Endothelial cell of umbilical vein (primary cell): Measurements from ENCODE around the gene OGFRL1. TPM values are rescaled to one million over a fixed set of nuclear protein-coding genes. Genes with fewer than 3 reads are reported as not detected.

ENCODE experiments used
- BruUV-seq: library from RNA; stranded (reverse); fragments of 400-500 nt; replicated peaks from 2 replicates; lab custom pipeline; 2021; lab: Mats Ljungman, UMichigan
- CTCF ChIA-PET: fragments of 300-600, 350-600 bp; sonication (Branson Sonifier 250); formaldehyde crosslinking; loops from one replicate; lab custom pipeline; 2021; ENCODE audit warnings: antibody characterized with exemption, inconsistent platforms; lab: Charles Lee
- POLR2A ChIA-PET: fragments of 300-600, 350-600 bp; sonication (Branson Sonifier 250); formaldehyde crosslinking; loops from one replicate; lab custom pipeline; 2021; ENCODE audit warnings: antibody characterized with exemption, inconsistent platforms; lab: Charles Lee
- DNase-seq: peaks from one replicate; pipeline ENCODE4 v3.0.0-alpha.2; 2011; ENCODE audit warnings: low read depth, low spot score
- FAIRE-seq: peaks from 2 replicates; lab custom pipeline; 2011; peaks lifted over from hg19 to GRCh38; lab: Jason Lieb, UNC
- H2AFZ ChIP-seq: 2 replicates; pipeline ENCODE4 v1.6.0; 2012; ENCODE audit warnings: low read depth, low read length, control low read depth, inconsistent platforms
- H3K27ac ChIP-seq: 2 replicates; pipeline ENCODE4 v1.5.1; 2011; ENCODE audit warnings: low read depth, mild to moderate bottlenecking, control low read depth, low read length, moderate library complexity; ENCODE audit not compliant: insufficient read depth
- H3K27me3 ChIP-seq, 2 experiments: 2 replicates each; pipeline versions ENCODE4 v1.6.0 to v1.6.1; 2011; ENCODE audit warnings: low read length in 2 of 2, mixed read lengths in 1 of 2; ENCODE audit not compliant: control insufficient read depth in 2 of 2, insufficient read depth in 2 of 2
- H3K36me3 ChIP-seq, 2 experiments: 2 replicates in 1 of 2; 3 replicates in 1 of 2; pipeline ENCODE4 v1.5.1; 2011; ENCODE audit warnings: low read length in 2 of 2, mild to moderate bottlenecking in 1 of 2, moderate library complexity in 1 of 2; ENCODE audit not compliant: control insufficient read depth in 2 of 2, insufficient read depth in 2 of 2; ENCODE audit errors: extremely low read depth in 1 of 2
- H3K4me1 ChIP-seq: 3 replicates; pipeline ENCODE4 v1.5.1; 2011; ENCODE audit warnings: mild to moderate bottlenecking, low read length; ENCODE audit not compliant: control insufficient read depth, insufficient read depth; ENCODE audit errors: extremely low read depth
- H3K4me2 ChIP-seq: 2 replicates; pipeline ENCODE4 v1.6.1; 2011; ENCODE audit warnings: low read length, control low read depth, mixed read lengths; ENCODE audit not compliant: insufficient read depth
- H3K4me3 ChIP-seq, 3 experiments: fragments of 200-600 bp in 1 of 3; sonication (generic), shearing (Covaris generic) in 1 of 3; replicated peaks in 1 of 3; 2 replicates each; pipeline ENCODE4 v1.5.1; 2011 to 2016; ENCODE audit warnings: control low read depth in 3 of 3, low read length in 3 of 3, mild to moderate bottlenecking in 2 of 3, inconsistent platforms in 1 of 3, low read depth in 1 of 3, moderate library complexity in 1 of 3; ENCODE audit not compliant: insufficient read depth in 1 of 3
- H3K79me2 ChIP-seq: 2 replicates; pipeline ENCODE4 v1.6.0; 2012; ENCODE audit warnings: low read length, inconsistent platforms; ENCODE audit not compliant: control insufficient read depth, insufficient read depth
- H3K9ac ChIP-seq: replicated peaks from 2 replicates; pipeline ENCODE3; 2011; ENCODE audit warnings: low read length, control low read depth; ENCODE audit not compliant: insufficient read depth; ENCODE audit errors: extremely low read depth
- H3K9me1 ChIP-seq: replicated peaks from 3 replicates; pipeline ENCODE4 v1.6.0; 2011; ENCODE audit warnings: mild to moderate bottlenecking, low read length; ENCODE audit not compliant: control insufficient read depth, insufficient read depth; ENCODE audit errors: extremely low read depth
- H3K9me3 ChIP-seq: replicated peaks from 2 replicates; pipeline ENCODE4 v1.5.1; 2012; ENCODE audit warnings: low read length, inconsistent platforms; ENCODE audit not compliant: control insufficient read depth, insufficient read depth
- H4K20me1 ChIP-seq: replicated peaks from 2 replicates; pipeline ENCODE3; 2011; ENCODE audit warnings: mild to moderate bottlenecking, low read length; ENCODE audit not compliant: control insufficient read depth, insufficient read depth; ENCODE audit errors: extremely low read depth
- CTCF ChIP-seq, 2 donors: IDR thresholded peaks; 1 replicate in 1 of 2; 2 replicates in 1 of 2; pipeline ENCODE4 v1.5.1; 2011; ENCODE audit warnings: low read length in 2 of 2, mild to moderate bottlenecking in 2 of 2, moderate library complexity in 2 of 2, control low read depth in 1 of 2, inconsistent platforms in 1 of 2, low read depth in 1 of 2; ENCODE audit not compliant: insufficient read depth in 1 of 2; ENCODE audit errors: extremely low read depth in 1 of 2
- EZH2 ChIP-seq: IDR thresholded peaks from 2 replicates; pipeline ENCODE4 v1.6.1; 2012; ENCODE audit warnings: borderline replicate concordance, low read depth, mild to moderate bottlenecking, moderate library complexity, low read length, inconsistent platforms; ENCODE audit not compliant: severe bottlenecking
- FOS ChIP-seq: IDR thresholded peaks from 2 replicates; pipeline ENCODE4 v1.6.1; 2011; ENCODE audit warnings: mild to moderate bottlenecking, low read length, moderate library complexity, borderline replicate concordance; ENCODE audit not compliant: insufficient read depth
- GATA2 ChIP-seq: IDR thresholded peaks from 2 replicates; pipeline ENCODE4 v1.7.0; 2011; ENCODE audit warnings: low read depth, mild to moderate bottlenecking, moderate library complexity, mixed read lengths, low read length; ENCODE audit not compliant: insufficient read length, insufficient read depth
- JUN ChIP-seq: IDR thresholded peaks from 2 replicates; pipeline ENCODE4 v1.6.1; 2011; ENCODE audit warnings: borderline replicate concordance, low read depth; ENCODE audit not compliant: insufficient read length, insufficient read depth
- MYC ChIP-seq: IDR thresholded peaks from one replicate; pipeline ENCODE4 v1.6.1; 2011; ENCODE audit warnings: mild to moderate bottlenecking, low read depth, low read length
- POLR2A ChIP-seq: IDR thresholded peaks from 2 replicates; pipeline ENCODE4 v1.6.1; 2012; ENCODE audit warnings: low read depth, mild to moderate bottlenecking, control low read depth, low read length
- POLR2AphosphoS5 ChIP-seq: IDR thresholded peaks from 2 replicates; pipeline ENCODE4 v1.6.1; 2012; ENCODE audit warnings: low read depth, mild to moderate bottlenecking, control low read depth, low read length, moderate library complexity; ENCODE audit not compliant: insufficient read depth
- dilution Hi-C: fragments of 300-500 bp; cut with MboI; formaldehyde crosslinking; loops from one replicate; pipeline ENCODE4 v1.15.0; 2019; ENCODE audit warnings: low sequenced_read_pairs; ENCODE audit not compliant: extremely low pct_ligation_motif_present
- intact Hi-C: fragments of 100-400 bp; cut with micrococcal nuclease; formaldehyde crosslinking; loops from one replicate; pipeline ENCODE4 v1.10.0; 2022
- polyA plus RNA-seq, 4 experiments: library from polyadenylated mRNA; depleted of rRNA in 3 of 4; stranded (reverse) in 3 of 4; unstranded in 1 of 4; fragments of >200 nt; gene quantifications; 2 replicates each; pipeline versions ENCODE4 v1.2.1 to v1.2.3, GENCODE V29; 2011 to 2012; ENCODE audit warnings: missing spikeins in 1 of 4
- total RNA-seq: library from RNA; stranded (reverse); gene quantifications from 2 replicates; pipeline ENCODE4 v1.2.3, GENCODE V29; 2021
- TF ChIP-seq, protein P1 (sequence below): IDR thresholded peaks from 2 replicates; pipeline ENCODE4 v1.6.1; 2011; ENCODE audit not compliant: insufficient read depth, insufficient read length

The OGFRL1 gene
- total and polyA plus RNA-seq, 2 donors (not counting 3 experiments of a cell fraction or from before 2014, with no cell fraction given) = 3.4 to 19.4 TPM

DNA sequence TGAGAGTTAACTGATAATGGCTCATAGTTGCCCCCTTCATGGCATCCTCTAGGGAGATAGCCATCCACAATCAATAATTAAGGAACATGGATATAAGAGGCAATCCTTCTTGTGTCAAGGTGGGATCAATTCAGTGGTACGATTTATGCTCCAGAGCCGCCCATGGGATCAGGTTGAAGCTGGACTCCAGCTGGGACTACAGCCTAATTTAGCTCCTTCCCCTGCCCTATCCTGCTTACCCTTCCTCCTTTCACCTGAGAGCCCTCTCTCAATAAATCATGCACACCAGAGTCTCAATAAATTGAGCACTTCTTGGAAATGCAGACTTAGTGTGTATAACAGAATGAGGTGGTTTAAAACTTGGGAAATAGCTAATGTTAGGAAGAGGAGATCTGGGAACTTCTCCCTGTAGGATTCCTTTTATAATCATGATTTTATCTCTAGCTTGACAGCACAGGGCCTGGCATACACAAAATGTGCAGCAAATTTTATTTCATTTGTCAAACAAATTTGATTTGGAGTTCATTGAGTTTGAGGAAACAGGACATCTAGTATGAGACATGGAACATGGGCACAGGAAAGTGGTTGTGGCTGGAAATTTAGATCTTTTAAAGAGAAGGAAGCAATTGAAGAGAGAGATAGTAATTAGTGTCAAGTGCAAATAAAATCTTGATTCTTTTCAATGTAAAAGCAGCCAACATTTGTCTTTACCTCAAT lies 28.6 kb upstream of the OGFRL1 start:
- intact Hi-C loops (no loop called here), dilution Hi-C loops (no loop called here)
- Histone ChIP-seq H3K4me3 (no peak overlapping the region), H3K9me3 (no peaks in the 10 kb centered on the region), H3K36me3 (no peaks in the 10 kb centered on the region), H3K9ac (no peak overlapping the region), H3K4me1 (no peaks in the 10 kb centered on the region), H3K9me1 (no peaks in the 10 kb centered on the region), H3K4me2 (no peak overlapping the region), H3K27me3 (no peaks in the 10 kb centered on the region), H2AFZ (no peak overlapping the region), H3K79me2 (no peaks in the 10 kb centered on the region), H3K27ac (no peak overlapping the region), H4K20me1 (no peaks in the 10 kb centered on the region)
- DNase-seq (no peak), FAIRE-seq (peak; percentile 12)
- CTCF ChIA-PET = interaction anchor here (0.8 to 2.9 kb wide), 2 partner anchors 10 to 12 kb away, joined by 3 to 16 read pairs; no protein-coding TSS in a partner anchor
- TF ChIP-seq, protein P1, sequence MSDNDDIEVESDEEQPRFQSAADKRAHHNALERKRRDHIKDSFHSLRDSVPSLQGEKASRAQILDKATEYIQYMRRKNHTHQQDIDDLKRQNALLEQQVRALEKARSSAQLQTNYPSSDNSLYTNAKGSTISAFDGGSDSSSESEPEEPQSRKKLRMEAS = no peak
- no peak for TF ChIP-seq JUN
- TF ChIP-seq EZH2 = no peak
- TF ChIP-seq FOS = no peak
- TF ChIP-seq MYC = no peak
- no peak for TF ChIP-seq POLR2A
- TF ChIP-seq POLR2AphosphoS5 = no peak
- TF ChIP-seq CTCF (IDR thresholded peaks at IDR 0.05; ENCODE audit: extremely low read depth in 1 of 2, insufficient read depth in 1 of 2, low read depth in 1 of 2, low read length in 2 of 2) = no peak
- TF ChIP-seq GATA2 = no peak
- POLR2A ChIA-PET = no interaction called here
- no TSS peak for BruUV-seq
